Suprapubic skin (tissue), 4 donors: ENCODE measurements around the gene PIAS4. TPM values are rescaled to one million over a fixed set of nuclear protein-coding genes. Genes with fewer than 3 reads are reported as not detected.
"Not testable (repeated sequence)": the region's sequence is repeated elsewhere in the genome, so short reads cannot be mapped to it uniquely, and the experiment has no call there.

Source experiments
- DNase-seq, 2 donors: peaks; one replicate each; pipeline ENCODE4 v3.0.0-alpha.2; 2019; ENCODE audit warnings: low spot score in 2 of 2
- H3K27ac ChIP-seq: fragments of 200-600 bp; sonication (generic); one replicate; pipeline ENCODE4 v1.5.1; 2019
- H3K27me3 ChIP-seq: fragments of 200-600 bp; sonication (generic); one replicate; pipeline ENCODE4 v1.5.1; 2019
- H3K36me3 ChIP-seq: fragments of 200-600 bp; sonication (generic); one replicate; pipeline ENCODE4 v1.5.1; 2019
- H3K4me1 ChIP-seq: fragments of 200-600 bp; sonication (generic); one replicate; pipeline ENCODE4 v1.5.1; 2019
- H3K4me3 ChIP-seq: fragments of 200-600 bp; sonication (generic); one replicate; pipeline ENCODE4 v1.5.1; 2019; ENCODE audit warnings: mild to moderate bottlenecking
- H3K9me3 ChIP-seq: fragments of 200-600 bp; sonication (generic); one replicate; pipeline ENCODE4 v1.5.1; 2019
- CTCF ChIP-seq, 2 donors: fragments of 200-600 bp in 1 of 2; fragments of 450-650 bp in 1 of 2; sonication (generic) in 1 of 2; IDR thresholded peaks; one replicate each; pipeline ENCODE4 v1.5.1; 2016 to 2019; ENCODE audit warnings: antibody characterized with exemption in 2 of 2, mild to moderate bottlenecking in 1 of 2, moderate library complexity in 1 of 2
- EP300 ChIP-seq: sonication (generic); formaldehyde crosslinking; IDR thresholded peaks from one replicate; pipeline ENCODE4 v1.6.1; 2017; ENCODE audit warnings: antibody characterized with exemption
- POLR2A ChIP-seq, 2 donors: fragments of 450-650 bp; IDR thresholded peaks; one replicate each; pipeline ENCODE4 v1.6.1; 2017; ENCODE audit warnings: antibody characterized with exemption in 2 of 2, mild to moderate bottlenecking in 2 of 2, moderate library complexity in 2 of 2
- POLR2AphosphoS5 ChIP-seq, 3 donors: sonication (generic); formaldehyde crosslinking; IDR thresholded peaks; one replicate each; pipeline ENCODE4 v1.6.1; 2017; ENCODE audit warnings: antibody characterized with exemption in 3 of 3
- WGBS: methylation state at CpG from one replicate; pipeline ENCODE4 v1.1.5; 2018; 5-methylcytosine and 5-hydroxymethylcytosine counted together
- total RNA-seq, 4 donors: library from RNA; depleted of rRNA; stranded (reverse); fragments of >200 nt; gene quantifications; one replicate each; pipeline ENCODE4 v1.1.0, GENCODE V29; 2016

PIAS4 gene
- total RNA-seq, 4 donors from 2014 or later: 17.1 to 28.7 (median 22.6) TPM

- H3K27ac ChIP-seq: peak overlapping the region; percentile 10
- peaks cover 49% of the 10 kb centered on the region for H3K4me1 ChIP-seq
- H3K36me3 ChIP-seq: peaks cover 20% of the 10 kb centered on the region
- TF ChIP-seq POLR2A (IDR thresholded peaks at IDR 0.05) (no peak), CTCF (IDR thresholded peaks at IDR 0.05) (no peak), POLR2AphosphoS5 (IDR thresholded peaks at IDR 0.05) (no peak), EP300 (no peak)
- peak in 1 of 2 donors; percentile 58 for DNase-seq
- WGBS: 31% methylated on average over 10 of the region's 24 CpGs
- no peaks in the 10 kb centered on the region for H3K27me3 ChIP-seq
- H3K9me3 ChIP-seq: no peaks in the 10 kb centered on the region
- H3K4me3 ChIP-seq: peak overlapping the region; percentile 10
Measured at GRCh38 chr19:4009990-4010807, 2.7 kb downstream of the PIAS4 start.

- Histone ChIP-seq H3K27ac (no peak overlapping the region), H3K4me1 (peaks cover 49% of the 10 kb centered on the region), H3K27me3 (no peaks in the 10 kb centered on the region), H3K36me3 (peaks cover 20% of the 10 kb centered on the region), H3K9me3 (no peaks in the 10 kb centered on the region), H3K4me3 (no peak overlapping the region)
- TF ChIP-seq POLR2AphosphoS5 (IDR thresholded peaks at IDR 0.05): no peak
- no peak for TF ChIP-seq POLR2A (IDR thresholded peaks at IDR 0.05)
- no peak for TF ChIP-seq EP300
- TF ChIP-seq CTCF (IDR thresholded peaks at IDR 0.05): no peak
- DNase-seq: no peak
- 100% methylated on average over 1 of the region's 14 CpGs for WGBS
Measured at GRCh38 chr19:4010808-4011110, 3.2 kb downstream of the PIAS4 start.

GRCh38 chr19:4011430-4011829 is 3.9 kb downstream of the PIAS4 start:
- not testable (repeated sequence) for H3K27me3 ChIP-seq, H3K4me3 ChIP-seq, DNase-seq, H3K27ac ChIP-seq, H3K9me3 ChIP-seq
- 75% methylated on average over 5 of the region's 6 CpGs for WGBS
- H3K4me1 ChIP-seq: peaks cover 54% of the 10 kb centered on the region
- peaks cover 27% of the 10 kb centered on the region for H3K36me3 ChIP-seq

GRCh38 chr19:4012092-4012974 is 4.8 kb downstream of the PIAS4 start:
- Histone ChIP-seq H3K4me1 (peaks cover 50% of the 10 kb centered on the region), H3K4me3 (no peak overlapping the region)

GRCh38 chr19:4012975-4013634 is 5.6 kb downstream of the PIAS4 start:
- Histone ChIP-seq H3K36me3 (peaks cover 38% of the 10 kb centered on the region), H3K4me1 (peaks cover 49% of the 10 kb centered on the region), H3K27me3 (no peaks in the 10 kb centered on the region), H3K9me3 (no peaks in the 10 kb centered on the region), H3K4me3 (no peak overlapping the region), H3K27ac (no peak overlapping the region)
- 90% methylated on average over 15 of the region's 33 CpGs for WGBS
- DNase-seq: no peak
- no peak for TF ChIP-seq EP300
- TF ChIP-seq POLR2A (IDR thresholded peaks at IDR 0.05): no peak
- no peak for TF ChIP-seq CTCF (IDR thresholded peaks at IDR 0.05)
- no peak for TF ChIP-seq POLR2AphosphoS5 (IDR thresholded peaks at IDR 0.05)

More at GRCh38 chr19:4012092-4012974, 4.8 kb downstream of the PIAS4 start:
- Histone ChIP-seq H3K27ac (no peak overlapping the region), H3K9me3 (no peaks in the 10 kb centered on the region), H3K36me3 (peaks cover 36% of the 10 kb centered on the region), H3K27me3 (no peaks in the 10 kb centered on the region)
- 84% methylated on average over 21 of the region's 27 CpGs for WGBS
- DNase-seq: no peak
- TF ChIP-seq POLR2AphosphoS5 (IDR thresholded peaks at IDR 0.05) (no peak), CTCF (IDR thresholded peaks at IDR 0.05) (no peak), EP300 (no peak), POLR2A (IDR thresholded peaks at IDR 0.05) (no peak)
